AG09309 (cell line): Measurements from ENCODE around the gene VRK1.
"Not testable (repeated sequence)": the region's sequence is repeated elsewhere in the genome, so short reads cannot be mapped to it uniquely, and the experiment has no call there.

Experiments
- DNase-seq: peaks from one replicate; pipeline ENCODE4 v3.0.0-alpha.2; 2010; ENCODE audit warnings: low read depth
- H3K4me3 ChIP-seq: 2 replicates; pipeline ENCODE4 v1.5.1; 2011; ENCODE audit warnings: mild to moderate bottlenecking, low read depth, low read length, moderate library complexity; ENCODE audit not compliant: control insufficient read depth
- TF ChIP-seq, protein P1 (sequence below): IDR thresholded peaks from 2 replicates; pipeline ENCODE4 v1.5.1; 2011; ENCODE audit warnings: mild to moderate bottlenecking, low read depth, low read length, inconsistent platforms; ENCODE audit not compliant: insufficient read depth, control insufficient read depth; ENCODE audit errors: missing control alignments

The VRK1 gene

GRCh38 chr14:96754162-96754844 lies 42.9 kb upstream of the VRK1 start:
- no peak for DNase-seq
- TF ChIP-seq, protein P1, sequence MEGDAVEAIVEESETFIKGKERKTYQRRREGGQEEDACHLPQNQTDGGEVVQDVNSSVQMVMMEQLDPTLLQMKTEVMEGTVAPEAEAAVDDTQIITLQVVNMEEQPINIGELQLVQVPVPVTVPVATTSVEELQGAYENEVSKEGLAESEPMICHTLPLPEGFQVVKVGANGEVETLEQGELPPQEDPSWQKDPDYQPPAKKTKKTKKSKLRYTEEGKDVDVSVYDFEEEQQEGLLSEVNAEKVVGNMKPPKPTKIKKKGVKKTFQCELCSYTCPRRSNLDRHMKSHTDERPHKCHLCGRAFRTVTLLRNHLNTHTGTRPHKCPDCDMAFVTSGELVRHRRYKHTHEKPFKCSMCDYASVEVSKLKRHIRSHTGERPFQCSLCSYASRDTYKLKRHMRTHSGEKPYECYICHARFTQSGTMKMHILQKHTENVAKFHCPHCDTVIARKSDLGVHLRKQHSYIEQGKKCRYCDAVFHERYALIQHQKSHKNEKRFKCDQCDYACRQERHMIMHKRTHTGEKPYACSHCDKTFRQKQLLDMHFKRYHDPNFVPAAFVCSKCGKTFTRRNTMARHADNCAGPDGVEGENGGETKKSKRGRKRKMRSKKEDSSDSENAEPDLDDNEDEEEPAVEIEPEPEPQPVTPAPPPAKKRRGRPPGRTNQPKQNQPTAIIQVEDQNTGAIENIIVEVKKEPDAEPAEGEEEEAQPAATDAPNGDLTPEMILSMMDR, result no peak
- H3K4me3 ChIP-seq, result no peak overlapping the region

DNA sequence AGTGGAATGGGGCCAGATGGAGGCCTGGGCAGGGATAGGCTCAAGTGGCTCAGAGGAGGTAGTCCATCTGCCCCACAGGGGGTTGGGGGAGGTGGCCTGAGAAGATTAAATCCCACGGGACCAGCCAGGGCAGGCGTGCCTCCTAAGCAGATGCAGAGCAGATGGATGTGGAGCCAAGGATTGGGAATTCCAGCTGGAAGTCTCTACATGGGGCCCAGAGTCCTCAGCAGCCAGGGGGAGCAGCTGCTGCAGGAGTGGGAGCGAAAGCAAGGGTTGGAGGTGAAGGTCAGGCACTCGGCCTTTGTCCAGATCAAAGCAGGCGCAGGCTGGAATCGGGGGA lies 42.4 kb upstream of the VRK1 start:
- H3K4me3 ChIP-seq, result no peak overlapping the region
- no peak for DNase-seq
- TF ChIP-seq, protein P1, result no peak

DNA sequence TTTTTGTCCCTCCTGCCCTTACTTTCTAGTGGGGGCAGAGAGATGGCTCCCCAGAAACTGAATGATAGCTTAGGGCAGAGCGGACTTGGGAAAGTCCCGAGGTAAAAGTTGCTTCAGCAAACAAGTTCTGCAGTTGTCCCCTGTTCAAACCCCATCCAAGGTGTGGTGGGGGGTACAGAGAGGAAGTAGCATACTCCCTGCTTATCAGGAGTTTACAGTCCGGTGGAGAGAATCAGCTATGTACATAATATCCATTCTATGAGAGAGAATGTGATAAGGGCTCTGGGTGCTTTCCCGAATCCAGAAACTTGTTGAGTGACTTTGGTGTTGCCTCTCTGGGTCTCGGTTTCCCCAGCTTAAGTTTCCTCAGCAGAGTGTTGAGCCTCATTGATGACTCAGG lies 40.4 kb upstream of the VRK1 start:
- H3K4me3 ChIP-seq, result no peak overlapping the region
- TF ChIP-seq, protein P1, result no peak
- no peak for DNase-seq

DNA sequence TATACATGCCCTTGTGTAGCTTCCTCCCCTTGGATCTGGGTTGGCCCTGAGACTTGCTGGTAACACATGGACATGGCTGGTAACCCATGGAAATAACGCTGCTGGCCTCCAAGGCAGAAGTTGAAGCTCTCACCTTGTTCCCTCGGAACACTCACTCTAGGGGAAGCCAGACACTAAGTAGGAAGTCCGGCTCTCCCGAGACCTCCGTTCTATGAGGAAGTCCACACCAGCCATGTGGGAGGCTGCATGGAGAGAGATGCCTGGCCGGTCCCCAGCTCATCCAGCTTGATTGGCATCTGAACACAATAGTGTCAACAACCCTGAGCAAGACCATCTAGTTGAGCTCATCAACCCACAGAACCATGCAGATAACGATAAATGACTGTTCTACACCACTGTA lies 39.7 kb upstream of the VRK1 start:
- TF ChIP-seq, protein P1, result no peak
- no peak for DNase-seq
- no peak overlapping the region for H3K4me3 ChIP-seq

GRCh38 chr14:96761066-96761465 lies 36.1 kb upstream of the VRK1 start:
- TF ChIP-seq, protein P1, result no peak
- no peak for DNase-seq
- H3K4me3 ChIP-seq, result no peak overlapping the region

- TF ChIP-seq, protein P1, result no peak
- no peak overlapping the region for H3K4me3 ChIP-seq
Observed at GRCh38 chr14:96762650-96763049, 34.5 kb upstream of the VRK1 start.

GRCh38 chr14:96764012-96764411 lies 33.2 kb upstream of the VRK1 start:
- no peak for DNase-seq
- no peak overlapping the region for H3K4me3 ChIP-seq
- TF ChIP-seq, protein P1, result no peak

More at GRCh38 chr14:96762650-96763049, 34.5 kb upstream of the VRK1 start:
- no peak for DNase-seq

DNA sequence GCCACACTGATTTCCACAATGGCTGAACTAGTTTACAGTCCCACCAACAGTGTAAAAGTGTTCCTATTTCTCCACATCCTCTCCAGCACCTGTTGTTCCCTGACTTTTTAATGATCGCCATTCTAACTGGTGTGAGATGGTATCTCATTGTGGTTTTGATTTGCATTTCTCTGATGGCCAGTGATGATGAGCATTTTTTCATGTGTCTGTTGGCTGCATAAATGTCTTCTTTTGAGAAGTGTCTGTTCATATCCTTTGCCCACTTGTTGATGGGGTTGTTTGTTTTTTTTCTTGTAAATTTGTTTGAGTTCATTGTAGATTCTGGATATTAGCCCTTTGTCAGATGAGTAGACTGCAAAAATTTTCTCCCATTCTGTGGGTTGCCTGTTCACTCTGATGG lies 32.0 kb upstream of the VRK1 start:
- H3K4me3 ChIP-seq, DNase-seq: not testable (repeated sequence)
